Hypothalamus (tissue), 51 donors: ENCODE measurements around the gene STOX2.

Experiments used
- DNase-seq, 51 donors: peaks; one replicate each; lab custom pipeline; 2025; lab: John Stamatoyannopoulos, UW

The STOX2 gene, protein sequence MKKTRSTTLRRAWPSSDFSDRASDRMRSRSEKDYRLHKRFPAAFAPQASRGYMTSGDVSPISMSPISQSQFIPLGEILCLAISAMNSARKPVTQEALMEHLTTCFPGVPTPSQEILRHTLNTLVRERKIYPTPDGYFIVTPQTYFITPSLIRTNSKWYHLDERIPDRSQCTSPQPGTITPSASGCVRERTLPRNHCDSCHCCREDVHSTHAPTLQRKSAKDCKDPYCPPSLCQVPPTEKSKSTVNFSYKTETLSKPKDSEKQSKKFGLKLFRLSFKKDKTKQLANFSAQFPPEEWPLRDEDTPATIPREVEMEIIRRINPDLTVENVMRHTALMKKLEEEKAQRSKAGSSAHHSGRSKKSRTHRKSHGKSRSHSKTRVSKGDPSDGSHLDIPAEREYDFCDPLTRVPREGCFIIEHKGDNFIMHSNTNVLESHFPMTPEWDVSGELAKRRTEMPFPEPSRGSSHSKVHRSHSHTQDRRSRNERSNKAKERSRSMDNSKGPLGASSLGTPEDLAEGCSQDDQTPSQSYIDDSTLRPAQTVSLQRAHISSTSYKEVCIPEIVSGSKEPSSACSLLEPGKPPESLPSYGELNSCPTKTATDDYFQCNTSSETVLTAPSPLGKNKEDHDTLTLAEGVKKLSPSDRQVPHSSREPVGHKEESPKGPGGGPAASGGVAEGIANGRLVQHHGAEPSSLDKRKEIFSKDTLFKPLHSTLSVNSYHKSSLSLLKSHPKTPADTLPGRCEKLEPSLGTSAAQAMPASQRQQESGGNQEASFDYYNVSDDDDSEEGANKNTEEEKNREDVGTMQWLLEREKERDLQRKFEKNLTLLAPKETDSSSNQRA (N-terminal part only)

DNA sequence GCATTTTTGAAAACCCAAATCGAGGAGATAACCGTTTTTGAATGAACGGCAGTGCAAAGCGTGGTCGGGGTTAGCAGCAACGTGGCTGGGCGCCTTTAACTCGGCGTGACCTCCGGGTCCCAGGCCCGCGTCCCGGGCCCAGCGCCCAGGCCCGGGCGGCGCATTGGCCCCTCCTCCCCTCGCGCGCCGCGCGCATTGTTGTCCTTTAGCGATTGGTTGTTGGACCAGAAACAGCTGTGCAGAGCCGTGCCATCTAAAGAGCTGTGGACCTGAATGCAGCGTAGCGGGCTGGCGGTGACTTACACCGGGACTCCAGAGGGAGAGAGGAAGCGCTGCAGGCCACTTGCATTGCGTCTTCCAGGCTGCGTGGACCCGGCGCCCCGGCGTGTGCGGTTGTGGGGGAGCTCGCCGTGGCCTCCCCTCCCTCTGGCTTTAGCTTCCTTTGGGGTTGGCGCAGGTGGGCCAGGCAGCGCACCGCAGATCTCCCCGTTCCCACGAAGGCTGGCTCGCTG, at the start of gene STOX2:
Gene STOX2, plus strand, starts transcription at position 227 of the 512 bp plus-strand sequence. CDS start 1,484 bp downstream, outside the sequence.
- peak; percentile 35 to 90 (median 76) for DNase-seq

DNA sequence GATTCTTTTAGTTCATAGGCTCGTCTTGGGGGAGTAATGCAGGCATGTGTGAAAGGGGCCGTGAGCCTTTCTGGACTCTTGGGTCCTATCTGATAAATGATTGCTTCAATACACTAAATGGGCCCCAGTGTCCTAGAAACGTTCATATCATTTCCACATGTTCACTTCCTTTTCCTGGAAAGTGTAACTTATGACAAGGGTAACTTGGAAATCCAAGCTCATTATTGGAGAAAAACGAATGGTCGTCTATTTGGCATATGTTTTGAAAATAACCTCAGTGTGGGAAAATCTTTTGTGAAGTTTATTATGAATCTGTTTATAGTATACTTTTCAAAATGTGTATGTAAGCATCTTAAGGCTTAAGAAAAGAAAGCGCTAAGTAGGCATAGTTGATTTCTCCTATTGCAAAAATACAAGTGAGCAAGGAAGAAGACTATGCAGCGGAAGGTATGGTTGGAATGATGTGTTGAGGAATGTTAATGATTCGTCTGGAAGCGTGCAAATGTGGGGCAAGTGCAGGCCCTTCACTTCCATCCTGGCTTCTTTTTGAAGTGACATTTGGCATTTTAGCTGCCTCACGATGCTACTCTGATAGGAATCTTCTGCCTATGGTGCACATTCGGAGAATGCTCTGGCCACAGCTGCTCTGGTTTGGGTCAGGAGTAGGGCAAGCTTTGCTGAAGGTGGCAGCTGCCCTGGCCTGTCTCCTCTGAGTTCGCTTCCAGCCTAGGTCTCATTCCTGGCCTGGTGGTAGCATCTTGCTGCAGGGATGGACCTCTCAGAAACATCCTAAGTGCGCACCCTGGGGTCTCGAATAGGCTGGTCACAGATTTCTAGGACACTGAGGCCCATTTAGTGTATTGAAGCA, 49.5 kb upstream of the STOX2 start:
- no peak for DNase-seq

DNA sequence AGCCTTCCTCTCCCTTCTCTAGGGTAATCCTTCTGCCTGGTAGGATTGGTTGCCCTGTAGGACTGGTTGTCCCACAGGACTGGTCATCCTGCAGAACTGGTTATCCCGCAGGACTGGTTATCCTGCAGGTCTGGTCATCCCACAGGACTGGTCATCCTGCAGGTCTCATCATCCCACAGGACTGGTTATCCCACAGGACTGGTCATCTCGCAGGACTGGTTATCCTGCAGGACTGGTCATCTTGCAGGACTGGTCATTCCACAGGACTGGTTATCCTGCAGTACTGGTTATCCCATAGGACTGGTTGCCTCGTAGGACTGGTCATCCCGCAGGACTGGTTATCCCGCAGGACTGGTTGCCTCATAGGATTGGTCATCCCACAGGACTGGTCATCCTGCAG, 48.1 kb upstream of the STOX2 start:
- DNase-seq: no peak

DNA sequence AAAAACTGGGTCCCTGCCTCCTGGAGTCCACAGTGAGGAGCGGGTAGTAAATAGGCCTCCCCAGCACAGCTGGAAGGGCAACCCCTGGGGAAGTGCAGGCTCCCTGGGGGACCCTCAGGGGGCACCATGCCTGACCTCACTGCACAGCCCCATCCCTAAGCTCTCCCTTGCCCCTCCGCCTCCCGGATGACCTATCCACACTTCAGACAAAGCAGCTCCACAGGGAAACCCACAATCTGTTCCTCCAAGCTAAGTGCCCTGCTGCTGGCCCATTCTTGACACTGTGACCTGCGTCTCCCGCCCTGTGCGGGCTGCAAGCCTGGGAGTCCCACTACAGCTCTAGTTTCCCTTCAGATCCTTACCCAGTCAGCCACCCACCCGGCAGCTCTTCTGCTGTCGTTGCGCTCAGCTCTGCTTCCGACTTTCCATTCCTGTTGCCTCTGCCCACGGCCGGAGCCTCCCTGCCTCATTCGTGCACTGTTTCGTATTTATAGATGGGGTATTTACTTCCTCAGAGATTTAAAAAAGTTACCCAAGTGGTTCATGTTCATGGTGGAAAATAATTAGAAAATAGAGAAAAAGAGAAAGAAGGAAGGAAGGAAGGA, 47.0 kb upstream of the STOX2 start:
- DNase-seq: no peak

DNA sequence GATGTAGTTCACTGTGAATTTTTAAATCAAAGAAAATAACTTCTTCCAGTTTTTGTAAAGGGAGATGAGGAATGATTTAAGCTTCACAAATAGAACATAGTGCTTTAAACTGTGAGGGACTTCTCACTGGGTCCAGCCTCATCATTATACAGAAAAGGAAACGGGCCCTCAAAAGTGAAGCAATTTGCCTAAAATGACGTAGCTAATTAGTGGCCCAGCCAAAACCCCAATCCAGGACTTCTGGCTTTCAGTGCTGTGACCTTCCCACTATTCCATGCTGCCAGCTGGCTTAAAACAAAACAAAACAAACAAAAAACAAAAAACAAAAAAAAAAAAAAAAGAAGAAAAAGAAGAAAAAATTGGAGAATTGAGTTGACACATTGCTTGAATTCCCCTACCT, 45.0 kb upstream of the STOX2 start:
- DNase-seq: no peak

DNA sequence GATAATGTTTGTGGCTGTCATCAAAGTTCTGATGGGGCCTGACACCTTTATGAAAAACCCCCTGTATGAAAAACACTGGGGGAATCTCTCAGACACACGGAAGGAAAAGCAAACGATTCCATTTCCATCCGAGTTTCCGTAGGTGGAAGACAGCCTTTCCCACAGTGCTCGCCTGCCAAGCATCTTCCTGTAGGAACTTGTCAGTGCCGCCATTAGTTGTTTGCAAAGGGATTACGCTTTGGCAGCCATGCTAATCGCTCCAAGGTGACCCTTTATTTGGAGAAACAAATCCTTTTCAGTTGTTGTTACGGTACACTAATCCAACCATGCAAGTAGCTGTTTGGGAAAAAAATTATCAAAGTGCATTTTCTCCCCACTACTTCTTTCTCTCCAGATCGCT, 44.4 kb upstream of the STOX2 start:
- DNase-seq: peak in 4 of 51 donors; percentile 10 to 54 (median 24)

DNA sequence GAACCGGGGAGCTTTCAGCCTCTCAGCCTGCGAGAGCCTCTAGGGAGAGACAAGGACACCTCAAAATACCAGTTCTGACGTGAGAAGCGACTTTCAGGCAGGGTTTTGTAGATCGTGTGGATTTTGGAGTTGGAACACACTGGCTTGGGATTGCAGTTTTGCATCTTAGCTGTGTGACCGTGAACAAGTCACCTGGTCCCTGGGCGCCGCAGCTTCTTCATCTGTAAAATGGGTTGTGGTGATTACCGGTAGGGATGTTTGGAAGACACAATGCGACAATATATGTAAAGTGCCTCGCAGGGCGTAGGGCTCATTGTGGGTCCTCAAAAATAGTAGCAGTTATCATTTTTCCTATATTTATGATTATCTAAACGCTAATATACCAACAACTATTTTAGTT, 43.7 kb upstream of the STOX2 start:
- DNase-seq: no peak

DNA sequence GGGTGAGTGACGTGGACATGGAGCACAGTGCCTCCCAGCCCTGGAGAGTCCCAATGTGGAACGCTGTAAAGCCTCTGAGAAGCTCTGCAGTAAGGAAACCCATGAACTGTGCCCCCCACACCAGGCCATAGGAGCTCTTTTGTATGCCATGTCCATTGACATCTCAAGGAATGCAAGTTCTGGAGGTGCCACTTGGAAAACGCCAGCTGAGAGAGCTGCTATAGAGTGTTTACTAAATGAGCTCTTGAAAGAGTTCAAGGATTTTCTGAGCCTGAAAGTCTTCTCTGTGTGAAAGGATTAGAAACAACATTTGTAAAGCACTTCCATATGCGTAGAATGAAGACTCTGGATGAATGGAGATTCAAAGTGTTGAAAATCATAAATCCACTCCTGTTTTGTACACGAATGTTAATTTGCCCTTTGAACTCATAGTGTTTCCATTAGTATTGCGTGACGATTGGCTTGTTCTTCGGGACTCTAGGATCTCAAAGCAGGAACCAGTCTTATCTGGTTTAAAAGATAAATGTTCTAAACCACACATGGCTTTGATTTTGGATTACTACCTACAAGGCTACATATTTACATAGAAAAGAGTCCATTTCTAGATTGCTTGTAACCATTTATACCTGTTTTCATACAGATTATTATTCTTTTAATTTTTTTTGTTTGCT, 41.8 kb upstream of the STOX2 start:
- no peak for DNase-seq

DNA sequence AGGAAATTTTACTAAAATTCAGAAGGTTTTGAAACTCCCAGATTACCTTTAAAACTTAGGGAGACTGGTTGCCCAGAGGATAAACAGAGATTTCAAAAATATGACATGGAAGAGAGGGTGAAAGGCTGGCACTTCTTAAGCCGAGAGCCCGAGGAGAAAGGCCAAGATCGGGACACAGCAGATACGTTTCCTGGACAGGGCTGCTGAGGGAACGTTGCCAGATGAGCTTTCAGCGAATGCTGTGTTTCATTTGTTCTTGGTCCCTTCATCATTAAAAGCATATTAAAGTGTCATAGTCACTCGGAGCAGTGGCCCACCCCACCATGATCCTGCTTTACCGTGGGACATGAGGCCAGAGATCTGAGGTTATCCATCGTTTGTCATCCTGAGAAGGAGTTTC, 37.9 kb upstream of the STOX2 start:
- no peak for DNase-seq

DNA sequence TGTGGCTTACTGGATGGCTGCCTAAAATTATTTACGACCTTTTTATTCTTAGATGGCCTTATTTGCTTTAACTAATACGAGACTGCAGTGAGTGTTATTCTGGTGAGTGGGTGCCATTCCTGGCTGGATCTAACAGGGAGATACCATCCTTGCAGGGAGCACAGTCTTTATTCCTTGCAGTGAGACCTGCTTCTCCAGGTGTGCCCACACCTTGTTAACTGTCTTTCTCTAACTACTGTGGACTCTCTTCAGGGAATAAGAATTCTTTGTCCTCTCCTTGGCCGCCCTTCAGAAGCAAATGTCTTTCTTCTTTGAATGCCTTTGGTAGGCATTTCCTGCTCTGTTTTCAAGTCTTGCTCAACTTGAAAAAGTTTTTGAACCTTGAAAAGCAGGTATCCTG, 34.1 kb upstream of the STOX2 start:
- DNase-seq: no peak

DNA sequence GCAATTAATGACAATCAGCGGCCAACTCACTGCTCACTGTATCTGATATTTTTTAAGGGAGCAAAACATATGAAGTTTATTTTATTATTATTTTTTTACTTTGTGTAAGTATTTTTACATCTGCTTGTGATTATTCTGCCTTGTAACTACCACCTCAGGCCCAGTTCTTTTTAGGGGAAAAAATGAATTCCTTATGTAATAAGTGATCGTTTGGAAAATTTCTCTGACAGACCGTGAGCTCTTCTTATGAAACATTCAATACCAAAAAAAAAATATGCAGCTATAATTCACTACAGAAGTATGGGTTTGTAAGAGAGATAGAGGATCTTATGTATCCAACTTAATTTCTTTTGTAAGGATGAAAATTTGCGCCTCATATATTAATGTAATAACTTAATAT, 33.5 kb upstream of the STOX2 start:
- no peak for DNase-seq

DNA sequence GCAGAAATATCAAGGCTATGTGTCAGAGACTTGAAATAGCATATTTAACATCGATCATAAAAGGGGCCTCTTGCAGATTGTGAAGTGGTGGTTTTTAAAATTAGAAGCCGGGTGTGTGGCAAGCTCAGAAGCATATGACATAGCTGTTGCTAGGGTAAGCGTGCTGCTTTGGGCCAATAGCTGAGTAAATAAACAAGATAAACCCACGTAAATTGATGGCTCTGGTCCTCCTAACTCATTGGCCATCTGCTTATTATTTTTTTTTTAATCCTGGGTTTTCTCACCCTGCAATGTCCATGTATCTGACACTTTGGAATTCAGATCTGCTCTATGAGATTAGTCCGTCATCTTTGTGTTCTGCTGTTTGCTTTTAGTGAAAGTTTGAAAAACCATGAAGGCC, 32.6 kb upstream of the STOX2 start:
- no peak for DNase-seq

DNA sequence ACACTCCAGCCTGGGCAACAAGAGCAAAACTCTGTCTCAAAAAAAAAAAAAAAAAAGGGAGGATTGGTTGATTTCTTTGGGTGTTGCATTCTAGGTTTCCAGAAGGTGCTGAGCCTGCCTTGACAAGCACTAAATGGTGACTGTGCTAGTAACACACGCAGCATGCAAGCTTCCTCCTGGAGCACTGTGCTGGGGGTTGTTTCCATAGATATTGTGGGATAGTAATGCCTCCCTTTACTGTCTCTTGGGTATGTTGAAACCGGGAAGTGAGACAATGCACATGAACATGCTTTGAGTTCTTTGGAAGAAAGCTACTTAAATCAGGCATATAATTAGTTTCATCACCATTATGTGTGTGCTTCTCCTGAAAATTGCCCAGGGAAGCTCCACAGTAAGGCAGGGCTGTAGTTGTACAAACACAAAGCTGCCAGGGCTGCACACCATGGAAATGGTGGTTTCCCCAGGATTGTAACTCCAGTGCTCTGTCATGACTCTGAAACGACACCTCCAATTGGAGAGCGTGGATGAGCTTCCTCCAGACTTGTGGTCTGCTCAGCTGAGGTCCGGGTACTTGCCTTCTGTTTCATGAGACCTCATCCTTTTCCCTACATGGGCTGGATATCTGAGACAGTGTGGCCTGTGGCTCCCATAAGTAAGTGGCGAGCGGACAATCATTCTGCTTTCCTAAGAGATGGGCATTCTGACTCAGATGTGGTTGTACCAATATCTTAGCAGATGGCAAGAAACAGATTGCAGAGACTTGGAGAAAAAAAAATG, 31.5 kb upstream of the STOX2 start:
- DNase-seq: no peak

DNA sequence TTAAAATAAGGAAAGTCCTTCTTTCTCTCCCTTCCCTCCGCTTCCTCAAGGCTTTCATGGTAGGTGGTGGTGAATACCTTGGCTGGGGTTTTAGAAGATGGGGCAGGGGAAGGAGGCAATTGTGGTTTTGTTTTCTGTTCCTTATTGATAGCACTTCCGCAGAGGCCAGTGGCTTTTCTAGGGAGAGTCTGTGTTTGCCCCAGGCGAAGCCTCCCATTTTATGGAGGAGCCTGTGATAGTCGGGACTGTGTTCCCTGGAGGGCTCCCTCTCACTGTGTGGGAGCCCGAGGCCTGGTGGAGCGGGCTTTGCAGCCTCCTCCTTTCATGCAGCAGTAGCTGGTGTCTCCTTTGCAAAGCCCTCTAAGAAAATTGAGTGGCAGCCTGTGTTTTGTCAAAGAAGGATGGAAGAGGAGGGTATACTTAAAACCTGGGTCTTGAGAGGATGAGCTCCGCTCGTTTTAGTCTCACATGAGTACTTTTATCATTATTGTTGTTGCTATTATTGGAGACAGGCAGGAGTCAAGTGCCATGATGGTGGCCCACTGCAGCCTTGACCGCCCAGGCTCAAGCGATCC, 29.8 kb upstream of the STOX2 start:
- no peak for DNase-seq

DNA sequence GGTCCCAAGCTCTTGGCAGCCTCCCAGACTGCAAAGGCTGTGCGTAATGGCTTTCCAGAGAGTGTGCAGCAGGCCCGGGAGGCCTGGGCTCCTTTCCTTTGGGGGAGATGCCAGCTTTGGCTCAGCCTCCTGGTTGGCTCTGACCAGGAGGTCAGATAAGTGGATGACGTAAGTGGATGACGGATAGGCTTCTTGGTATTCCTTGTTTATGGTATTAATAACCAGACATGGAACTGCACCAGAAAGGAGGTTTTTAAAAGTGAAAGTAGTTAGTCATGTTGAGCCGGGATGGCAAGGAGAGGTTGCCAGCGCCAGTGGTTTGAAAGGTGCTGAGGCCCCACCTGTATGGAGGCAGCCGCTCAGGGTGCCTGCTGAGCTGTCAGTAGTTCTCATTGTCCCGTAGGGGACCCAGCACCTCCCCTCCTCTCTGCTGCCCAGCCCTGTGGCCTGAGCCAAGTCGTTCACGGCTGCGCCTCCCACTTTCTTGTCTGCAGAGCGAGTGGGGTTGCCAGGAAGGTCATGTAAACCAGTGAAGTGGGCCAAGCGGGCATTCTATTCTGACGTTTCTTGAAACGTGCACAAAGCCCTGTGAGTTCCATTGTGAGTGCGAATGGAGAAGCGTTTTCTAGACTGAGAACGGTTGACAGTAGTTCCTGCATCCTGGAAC, 28.7 kb upstream of the STOX2 start:
- peak in 38 of 51 donors; percentile 11 to 78 (median 38) for DNase-seq

DNA sequence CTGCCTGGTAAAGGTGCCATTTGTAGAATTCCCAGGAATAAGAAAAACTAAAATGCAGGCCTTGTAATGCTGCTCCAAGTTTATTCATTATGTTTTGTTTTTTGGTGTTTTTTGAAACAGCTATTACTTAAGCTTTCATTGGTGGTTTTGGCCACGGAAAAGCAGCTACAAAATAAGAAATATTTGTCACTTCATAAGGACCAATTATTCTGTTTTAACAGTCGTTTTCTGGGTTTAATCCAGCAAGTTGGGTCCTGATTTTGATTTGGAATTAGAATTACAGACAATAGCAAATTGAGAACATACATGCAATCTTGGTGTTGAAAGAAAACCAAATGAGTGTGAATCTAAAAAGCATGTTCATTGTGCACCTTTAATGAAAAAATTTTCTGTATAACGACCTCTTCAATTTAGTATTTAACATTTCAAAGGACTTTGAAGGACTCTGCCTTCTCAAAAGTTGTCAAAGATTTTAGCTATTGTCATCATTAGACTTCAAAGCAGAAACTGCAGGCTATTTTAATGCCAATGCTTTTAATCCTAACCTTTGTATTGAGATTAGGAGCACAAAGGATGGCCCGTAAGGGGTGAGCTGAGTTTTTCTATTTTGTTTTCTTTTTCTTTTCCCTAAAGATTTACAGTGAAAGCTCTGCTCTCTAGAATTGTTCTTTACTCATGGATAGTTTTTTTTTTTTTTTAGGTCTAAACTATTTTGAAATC, 26.7 kb upstream of the STOX2 start:
- no peak for DNase-seq

DNA sequence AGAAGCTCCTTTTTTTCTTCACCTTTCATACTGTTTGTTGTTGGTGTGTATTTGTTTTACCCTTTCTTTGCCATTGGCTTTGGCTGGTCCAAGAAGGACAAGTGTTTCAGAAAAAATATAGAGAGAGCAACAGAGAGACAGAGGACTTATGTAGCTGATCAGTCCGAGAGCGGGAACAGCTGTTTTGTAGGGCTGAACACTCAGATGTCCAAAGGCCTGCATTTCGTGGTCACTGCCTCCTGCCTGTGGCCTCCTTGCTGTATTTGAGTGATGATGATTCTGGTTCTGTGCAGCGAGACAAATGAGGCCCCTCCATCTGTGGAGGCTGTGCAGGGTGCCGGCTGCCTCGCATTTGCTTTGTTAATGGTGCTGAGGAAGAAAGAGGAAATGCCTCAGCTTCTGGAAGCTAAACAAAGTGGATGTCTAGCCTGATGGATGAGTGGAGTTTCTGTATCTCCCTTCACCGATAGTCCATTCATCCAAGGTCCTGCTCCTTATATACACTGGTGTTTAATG, 19.8 kb upstream of the STOX2 start:
- no peak for DNase-seq
